Esophagus muscularis mucosa (tissue), 4 donors: ENCODE results near the gene ADGRV1. TPM values are rescaled to one million over a fixed set of nuclear protein-coding genes. Genes with fewer than 3 reads are reported as not detected.

Source experiments
- DNase-seq: peaks from one replicate; pipeline ENCODE4 v3.0.0-alpha.2; 2017; ENCODE audit errors: extremely low spot score
- H3K27ac ChIP-seq, 4 donors: fragments of 200-600 bp; sonication (generic); replicated peaks in 1 of 4; 1 replicate in 3 of 4; 2 replicates in 1 of 4; pipeline ENCODE4 v1.5.1; 2016 to 2019; ENCODE audit warnings: mild to moderate bottlenecking in 1 of 4
- H3K27me3 ChIP-seq, 4 donors: fragments of 200-600 bp; sonication (generic); one replicate each; pipeline versions ENCODE4 v1.5.1 to v1.6.0; 2016 to 2019
- H3K36me3 ChIP-seq, 4 donors: fragments of 200-600 bp; sonication (generic); one replicate each; pipeline ENCODE4 v1.5.1; 2016 to 2019
- H3K4me1 ChIP-seq, 4 donors: fragments of 200-600 bp; sonication (generic); one replicate each; pipeline ENCODE4 v1.5.1; 2016 to 2019
- H3K4me3 ChIP-seq, 4 donors: fragments of 200-600 bp; sonication (generic); 1 replicate in 2 of 4; 2 replicates in 2 of 4; pipeline ENCODE4 v1.5.1; 2016 to 2019; ENCODE audit warnings: mild to moderate bottlenecking in 4 of 4, moderate library complexity in 1 of 4
- H3K9me3 ChIP-seq, 4 donors: fragments of 200-600 bp; sonication (generic); 1 replicate in 3 of 4; 2 replicates in 1 of 4; pipeline ENCODE4 v1.5.1; 2016 to 2019
- CTCF ChIP-seq, 3 experiments: fragments of 200-600 bp in 2 of 3; fragments of 450-650 bp in 1 of 3; sonication (generic) in 2 of 3; IDR thresholded peaks; one replicate each; pipeline ENCODE4 v1.5.1; 2017 to 2019; ENCODE audit warnings: antibody characterized with exemption in 3 of 3, mild to moderate bottlenecking in 2 of 3, moderate library complexity in 1 of 3
- EP300 ChIP-seq: sonication (generic); formaldehyde crosslinking; IDR thresholded peaks from one replicate; pipeline ENCODE4 v1.6.1; 2017; ENCODE audit warnings: antibody characterized with exemption
- POLR2A ChIP-seq: fragments of 450-650 bp; IDR thresholded peaks from one replicate; pipeline ENCODE4 v1.6.1; 2017; ENCODE audit warnings: antibody characterized with exemption, moderate library complexity, mild to moderate bottlenecking, low read depth
- POLR2AphosphoS5 ChIP-seq, 2 donors: sonication (generic); formaldehyde crosslinking; IDR thresholded peaks; one replicate each; pipeline ENCODE4 v1.6.1; 2017; ENCODE audit warnings: antibody characterized with exemption in 2 of 2
- WGBS: methylation state at CpG from one replicate; pipeline ENCODE4 v1.1.5; 2018; 5-methylcytosine and 5-hydroxymethylcytosine counted together
- intact Hi-C: fragments of 100-400 bp; cut with DNase I; formaldehyde crosslinking; loops from one replicate; pipeline ENCODE4 v1.15.1; 2023
- total RNA-seq, 4 donors: library from RNA; depleted of rRNA; stranded (reverse); fragments of >200 nt; gene quantifications; one replicate each; pipeline versions ENCODE4 v1.1.0 to v1.2.1, GENCODE V29; 2016

Gene ADGRV1
- total RNA-seq, 4 donors from 2014 or later: 0.42 to 1.4 (median 0.54) TPM

- Histone ChIP-seq H3K27me3 (no peaks in the 10 kb centered on the region), H3K27ac (no peak overlapping the region), H3K4me3 (no peak overlapping the region), H3K36me3 (no peaks in the 10 kb centered on the region), H3K4me1 (no peaks in the 10 kb centered on the region), H3K9me3 (no peaks in the 10 kb centered on the region)
- intact Hi-C loops: no loop called here
- 81% methylated on average over 6 of the region's 6 CpGs for WGBS
- TF ChIP-seq CTCF (IDR thresholded peaks at IDR 0.05): no peak
- TF ChIP-seq EP300: no peak
- TF ChIP-seq POLR2A: no peak
- no peak for TF ChIP-seq POLR2AphosphoS5 (IDR thresholded peaks at IDR 0.05)
- DNase-seq: no peak
Measured at GRCh38 chr5:90902651-90903386, 344.2 kb downstream of the ADGRV1 start.

DNA sequence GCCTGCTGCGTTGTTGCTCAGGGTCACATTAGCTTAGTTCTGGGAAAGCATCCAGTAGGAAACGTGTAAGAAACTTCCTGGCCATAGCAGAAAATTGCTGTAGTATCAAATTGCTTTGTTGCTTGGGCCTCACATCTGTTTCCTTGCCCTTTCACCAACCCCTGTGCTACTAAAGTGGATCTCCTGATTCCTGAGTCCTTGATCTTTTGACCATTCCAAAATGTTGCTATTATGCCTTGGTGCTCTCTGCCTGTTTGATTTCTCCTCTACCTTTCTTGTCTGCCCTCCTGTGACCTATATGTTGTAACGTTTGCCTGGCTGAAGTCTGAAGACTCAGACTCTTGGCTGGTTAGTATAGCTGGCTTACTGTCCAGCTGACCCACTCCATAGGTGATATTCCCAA lies 350.5 kb downstream of the ADGRV1 start:
- Histone ChIP-seq H3K27ac (no peak overlapping the region), H3K9me3 (no peaks in the 10 kb centered on the region), H3K4me3 (no peak overlapping the region), H3K27me3 (no peaks in the 10 kb centered on the region), H3K4me1 (no peaks in the 10 kb centered on the region), H3K36me3 (no peaks in the 10 kb centered on the region)
- 52% methylated on average over 3 of the region's 3 CpGs for WGBS
- no peak for DNase-seq
- intact Hi-C loops: no loop called here
- TF ChIP-seq POLR2A: no peak
- peak in 1 of 2 donors; percentile 49 for TF ChIP-seq POLR2AphosphoS5 (IDR thresholded peaks at IDR 0.05)

GRCh38 chr5:90909940-90910339 lies 351.3 kb downstream of the ADGRV1 start:
- Histone ChIP-seq H3K27ac (no peak overlapping the region), H3K4me3 (no peak overlapping the region), H3K4me1 (no peaks in the 10 kb centered on the region), H3K9me3 (no peaks in the 10 kb centered on the region), H3K27me3 (no peaks in the 10 kb centered on the region), H3K36me3 (no peaks in the 10 kb centered on the region)
- WGBS: 92% methylated on average over 6 of the region's 6 CpGs
- no peak for DNase-seq
- intact Hi-C loops: no loop called here
- no peak for TF ChIP-seq EP300
- TF ChIP-seq POLR2AphosphoS5 (IDR thresholded peaks at IDR 0.05): no peak
- TF ChIP-seq CTCF (IDR thresholded peaks at IDR 0.05): no peak
- no peak for TF ChIP-seq POLR2A

DNA sequence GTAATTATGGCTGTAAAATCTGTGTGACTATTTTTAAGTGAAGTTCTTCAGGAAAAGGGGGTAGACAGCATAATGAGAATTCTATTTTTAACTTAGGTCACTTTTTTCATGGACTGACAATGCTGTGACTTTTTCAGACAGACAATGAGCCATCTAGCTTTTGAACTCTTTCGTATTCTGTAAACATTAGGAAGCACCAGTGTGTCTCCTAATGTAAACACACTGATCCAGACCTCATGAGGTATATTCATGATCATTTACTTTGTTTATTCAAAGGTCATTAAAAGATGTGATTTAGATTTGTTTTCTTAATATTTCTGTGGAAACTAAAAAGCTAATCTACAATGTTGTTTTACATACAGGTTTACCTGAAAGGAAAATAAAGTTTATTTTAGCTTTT lies 352.6 kb downstream of the ADGRV1 start:
- Histone ChIP-seq H3K27me3 (no peaks in the 10 kb centered on the region), H3K4me1 (no peaks in the 10 kb centered on the region), H3K9me3 (no peaks in the 10 kb centered on the region), H3K4me3 (no peak overlapping the region), H3K27ac (no peak overlapping the region), H3K36me3 (no peaks in the 10 kb centered on the region)
- TF ChIP-seq POLR2AphosphoS5 (IDR thresholded peaks at IDR 0.05) (no peak), CTCF (IDR thresholded peaks at IDR 0.05) (no peak)
- intact Hi-C loops: no loop called here
- WGBS: 17% methylated on average over 1 of the region's 1 CpG
- no peak for DNase-seq

DNA sequence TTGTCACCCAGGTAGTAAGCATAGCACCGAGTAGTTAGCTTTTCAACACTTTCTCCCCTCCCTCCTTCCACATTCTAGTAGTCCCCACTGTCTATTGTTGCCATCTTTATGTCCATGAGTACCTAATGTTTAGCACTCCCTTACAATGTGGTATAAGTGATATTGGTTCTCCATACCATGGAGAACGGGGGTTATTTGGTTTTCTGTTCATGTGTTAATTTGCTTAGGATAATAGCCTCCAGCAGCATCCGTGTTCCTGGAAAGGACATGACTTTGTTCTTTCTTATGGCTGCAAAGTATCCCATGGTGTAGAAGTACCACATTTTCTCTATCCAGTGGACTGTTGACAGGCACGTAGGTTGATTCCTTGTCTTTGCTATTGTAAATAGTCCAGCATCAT lies 353.9 kb downstream of the ADGRV1 start:
- Histone ChIP-seq H3K9me3 (no peaks in the 10 kb centered on the region), H3K4me1 (no peaks in the 10 kb centered on the region), H3K27ac (no peak overlapping the region), H3K36me3 (no peaks in the 10 kb centered on the region), H3K27me3 (no peaks in the 10 kb centered on the region), H3K4me3 (no peak overlapping the region)
- DNase-seq: no peak
- WGBS: 95% methylated on average over 4 of the region's 4 CpGs
- intact Hi-C loops: no loop called here
- TF ChIP-seq CTCF (IDR thresholded peaks at IDR 0.05) (no peak), POLR2AphosphoS5 (IDR thresholded peaks at IDR 0.05) (no peak), EP300 (no peak), POLR2A (no peak)
